GM03348 (cell line): ENCODE measurements around the gene GGA3.
A peak's percentile ranks its signal among the peaks of the same experiment; 100 is the strongest.
"Not testable (repeated sequence)": the region's sequence is repeated elsewhere in the genome, so short reads cannot be mapped to it uniquely, and the experiment has no call there.

Source experiments
- DNase-seq: peaks from one replicate; pipeline ENCODE4 v3.0.0; 2012; ENCODE audit warnings: low spot score

Gene GGA3, protein sequence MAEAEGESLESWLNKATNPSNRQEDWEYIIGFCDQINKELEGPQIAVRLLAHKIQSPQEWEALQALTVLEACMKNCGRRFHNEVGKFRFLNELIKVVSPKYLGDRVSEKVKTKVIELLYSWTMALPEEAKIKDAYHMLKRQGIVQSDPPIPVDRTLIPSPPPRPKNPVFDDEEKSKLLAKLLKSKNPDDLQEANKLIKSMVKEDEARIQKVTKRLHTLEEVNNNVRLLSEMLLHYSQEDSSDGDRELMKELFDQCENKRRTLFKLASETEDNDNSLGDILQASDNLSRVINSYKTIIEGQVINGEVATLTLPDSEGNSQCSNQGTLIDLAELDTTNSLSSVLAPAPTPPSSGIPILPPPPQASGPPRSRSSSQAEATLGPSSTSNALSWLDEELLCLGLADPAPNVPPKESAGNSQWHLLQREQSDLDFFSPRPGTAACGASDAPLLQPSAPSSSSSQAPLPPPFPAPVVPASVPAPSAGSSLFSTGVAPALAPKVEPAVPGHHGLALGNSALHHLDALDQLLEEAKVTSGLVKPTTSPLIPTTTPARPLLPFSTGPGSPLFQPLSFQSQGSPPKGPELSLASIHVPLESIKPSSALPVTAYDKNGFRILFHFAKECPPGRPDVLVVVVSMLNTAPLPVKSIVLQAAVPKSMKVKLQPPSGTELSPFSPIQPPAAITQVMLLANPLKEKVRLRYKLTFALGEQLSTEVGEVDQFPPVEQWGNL

DNA sequence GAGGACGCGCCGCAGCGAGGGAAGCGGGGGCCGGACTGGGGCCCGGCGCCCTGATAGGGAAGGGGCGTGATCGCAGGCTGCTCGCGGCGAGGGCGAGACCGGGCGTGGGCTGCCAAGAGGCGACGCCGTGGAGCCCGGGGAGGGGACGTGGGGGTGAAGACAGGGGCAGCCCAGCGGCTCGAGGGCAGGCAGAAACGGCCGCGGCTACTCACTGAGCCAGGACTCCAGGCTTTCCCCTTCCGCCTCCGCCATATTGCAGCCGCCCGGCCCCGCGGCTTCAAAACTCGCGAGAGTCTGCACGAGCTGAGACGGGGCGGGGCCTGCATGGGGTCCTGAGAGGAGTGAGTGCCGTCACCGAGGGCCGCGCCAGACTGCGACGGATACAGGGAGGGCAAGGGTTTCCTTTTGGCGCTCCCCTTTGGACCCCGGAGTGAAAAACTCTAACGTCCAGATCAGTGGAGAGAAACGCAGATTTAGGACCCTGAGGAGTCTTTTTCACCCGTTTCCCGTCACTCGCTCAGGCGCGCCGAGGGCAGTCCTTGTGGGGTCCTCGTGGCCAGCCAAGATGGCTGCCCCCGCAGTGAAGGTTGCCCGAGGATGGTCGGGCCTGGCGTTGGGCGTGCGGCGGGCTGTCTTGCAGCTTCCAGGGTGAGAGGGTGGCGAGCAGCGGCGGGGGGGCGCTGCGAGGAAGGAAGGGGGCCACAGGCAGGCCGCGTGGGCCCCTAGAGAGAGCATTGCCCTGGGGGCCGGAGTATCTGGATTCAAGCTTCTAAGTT, at the start of gene GGA3, which contains the start of gene MRPS7:
Gene GGA3 (minus strand): TSS at position 271 of the 776 bp plus-strand sequence. CDS start 19 bp downstream, at position 252.
Gene MRPS7 (plus strand): TSS at position 544 of the 776 bp plus-strand sequence. CDS start 22 bp downstream, at position 566.
- peak; percentile 97 for DNase-seq

DNA sequence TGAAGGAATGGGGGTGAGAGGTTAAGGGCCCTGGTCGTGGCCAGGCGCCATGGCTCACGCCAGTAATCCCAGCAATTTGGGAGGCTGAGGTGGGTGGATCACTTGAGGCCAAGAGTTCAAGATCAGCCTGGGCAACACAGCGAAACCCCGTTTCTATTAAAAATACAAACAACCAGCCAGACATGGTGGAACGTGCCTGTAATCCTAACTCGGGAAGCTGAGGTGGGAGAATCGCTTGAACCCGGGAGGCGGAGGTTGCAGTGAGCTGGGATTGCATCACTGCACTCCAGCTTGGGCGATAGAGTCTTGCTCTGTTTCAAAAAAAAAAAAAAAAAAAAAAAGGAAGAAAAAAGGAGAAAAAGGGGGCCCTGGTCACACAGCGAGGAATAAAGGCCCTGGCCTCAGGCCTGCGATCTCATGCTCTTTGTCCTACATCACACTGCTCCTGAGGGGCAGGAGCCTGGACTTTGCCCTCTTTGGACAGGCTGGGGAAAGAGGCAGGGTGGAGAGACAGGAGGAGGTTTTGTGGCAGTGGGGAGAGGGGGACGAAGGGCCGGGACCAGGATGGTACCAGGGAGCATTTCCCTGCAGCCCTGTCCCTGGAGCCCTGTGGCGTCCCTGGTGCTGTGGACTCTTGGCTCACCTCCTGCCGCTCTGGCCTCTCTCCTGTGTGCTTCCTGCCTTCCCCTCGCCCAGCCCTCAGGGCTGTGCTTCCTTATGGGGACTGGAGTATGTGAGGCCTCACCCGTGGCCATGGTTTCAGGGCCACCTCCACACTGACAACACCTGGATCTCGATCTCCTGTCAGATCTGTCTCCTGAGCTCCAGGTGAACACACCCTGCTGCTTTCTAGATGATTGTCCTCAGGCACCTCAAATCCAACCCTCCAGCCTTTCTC, 47.6 kb upstream of the GGA3 start:
- DNase-seq = no peak

DNA sequence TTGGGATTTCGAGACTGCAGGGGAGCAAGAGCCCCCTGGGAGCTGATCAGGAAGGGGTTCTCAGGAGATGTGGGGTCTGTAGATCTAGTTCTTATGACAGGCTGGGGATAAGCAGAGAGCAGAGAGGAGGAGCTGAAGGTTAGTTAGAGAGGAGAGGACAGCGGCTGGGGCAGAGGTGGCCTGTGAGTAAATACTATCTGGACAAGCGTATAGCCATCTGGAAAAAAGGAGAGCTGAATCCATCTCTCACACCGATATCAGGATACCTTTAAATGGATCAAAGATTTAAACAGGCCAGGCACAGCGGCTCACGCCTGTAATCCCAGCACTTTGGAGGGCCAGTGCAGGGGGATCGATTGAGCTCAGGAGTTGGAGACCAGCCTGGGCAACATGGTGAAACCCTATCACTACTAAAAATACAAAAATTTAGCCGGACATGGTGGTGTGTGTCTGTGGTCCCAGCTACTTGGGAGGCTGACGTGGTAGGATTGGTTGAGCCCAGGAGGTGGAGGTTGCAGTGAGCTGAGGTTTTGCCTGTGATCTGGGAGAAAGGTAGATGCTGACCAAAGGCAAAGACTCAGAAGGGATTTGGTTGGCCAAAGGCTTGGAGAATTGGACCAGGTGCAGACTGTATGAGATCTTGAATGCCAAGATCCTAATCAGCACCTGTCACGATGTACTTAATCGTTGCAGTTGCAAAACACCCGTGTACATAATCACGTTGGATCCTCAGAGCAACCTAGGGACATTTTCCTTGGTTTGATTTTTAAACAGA, 46.7 kb upstream of the GGA3 start:
- DNase-seq = no peak

DNA sequence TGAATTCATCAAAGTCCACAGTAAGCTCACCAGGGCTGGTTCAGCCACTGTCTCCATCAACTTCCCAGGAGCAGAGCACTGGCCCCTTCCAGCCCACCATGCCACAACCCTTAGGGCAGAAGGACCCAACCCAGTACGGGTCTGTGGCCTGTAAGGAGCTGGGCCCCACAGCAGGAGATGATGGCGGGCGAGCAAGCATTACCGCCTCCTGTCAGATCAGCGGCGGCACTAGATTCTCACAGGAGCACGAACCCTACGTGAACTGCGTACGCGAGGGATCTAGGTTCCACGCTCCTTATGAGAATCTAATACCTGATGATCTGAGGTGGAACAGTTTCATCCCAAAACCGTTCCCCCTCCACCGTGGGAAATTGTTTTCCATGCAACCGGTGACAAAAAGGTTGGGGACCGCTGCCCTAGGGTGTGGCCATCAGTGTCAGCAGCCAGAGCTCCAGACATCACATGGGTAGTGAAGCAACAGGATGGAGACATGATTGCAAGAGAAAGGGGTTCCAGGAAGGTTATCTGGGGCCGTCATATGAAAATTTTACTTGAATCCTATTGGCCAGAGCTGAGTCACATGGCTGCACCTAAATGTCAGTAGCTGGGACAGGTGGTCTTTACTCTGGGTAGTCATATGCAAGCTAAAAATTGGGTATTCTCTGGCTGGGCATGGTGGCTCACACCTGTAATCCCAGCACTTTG, 40.2 kb upstream of the GGA3 start:
- no peak for DNase-seq

DNA sequence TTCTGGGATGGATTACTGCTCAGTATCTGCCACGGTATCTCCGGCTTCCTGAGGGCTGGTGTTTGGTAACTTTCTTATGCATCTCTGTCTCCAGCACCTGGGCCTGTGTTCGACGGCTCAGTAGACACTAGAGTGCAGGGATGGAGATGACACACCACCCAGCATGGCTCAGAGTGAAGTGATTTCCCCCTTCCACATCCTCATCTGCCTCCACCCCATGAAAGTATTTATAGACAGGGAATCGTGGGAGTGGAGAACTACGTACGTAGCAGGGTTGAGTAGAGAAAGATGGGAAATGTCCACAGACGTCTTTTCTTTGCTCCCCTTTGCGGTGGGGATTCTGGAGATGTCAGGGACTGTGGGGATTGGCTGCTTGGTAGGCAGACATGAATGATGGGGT, 39.6 kb upstream of the GGA3 start:
- no peak for DNase-seq

DNA sequence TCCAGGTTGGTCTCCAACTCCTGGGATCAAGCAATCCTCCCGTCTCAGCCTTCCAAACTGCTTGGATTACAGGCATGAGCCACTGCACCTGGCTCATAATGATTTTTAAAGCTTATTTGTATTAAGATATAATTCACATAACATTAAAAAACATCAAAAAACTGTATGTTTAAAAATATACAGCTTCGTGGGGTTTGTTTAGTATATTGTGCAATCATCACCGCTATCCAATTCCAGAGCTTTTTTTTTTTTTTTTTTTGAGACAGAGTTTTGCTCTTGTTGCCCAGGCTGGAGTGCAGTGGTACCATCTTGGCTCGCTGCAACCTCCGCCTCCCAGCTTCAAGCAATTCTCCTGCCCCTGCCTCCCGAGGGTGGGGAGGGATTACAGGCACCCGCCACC, 38.9 kb upstream of the GGA3 start:
- no peak for DNase-seq

DNA sequence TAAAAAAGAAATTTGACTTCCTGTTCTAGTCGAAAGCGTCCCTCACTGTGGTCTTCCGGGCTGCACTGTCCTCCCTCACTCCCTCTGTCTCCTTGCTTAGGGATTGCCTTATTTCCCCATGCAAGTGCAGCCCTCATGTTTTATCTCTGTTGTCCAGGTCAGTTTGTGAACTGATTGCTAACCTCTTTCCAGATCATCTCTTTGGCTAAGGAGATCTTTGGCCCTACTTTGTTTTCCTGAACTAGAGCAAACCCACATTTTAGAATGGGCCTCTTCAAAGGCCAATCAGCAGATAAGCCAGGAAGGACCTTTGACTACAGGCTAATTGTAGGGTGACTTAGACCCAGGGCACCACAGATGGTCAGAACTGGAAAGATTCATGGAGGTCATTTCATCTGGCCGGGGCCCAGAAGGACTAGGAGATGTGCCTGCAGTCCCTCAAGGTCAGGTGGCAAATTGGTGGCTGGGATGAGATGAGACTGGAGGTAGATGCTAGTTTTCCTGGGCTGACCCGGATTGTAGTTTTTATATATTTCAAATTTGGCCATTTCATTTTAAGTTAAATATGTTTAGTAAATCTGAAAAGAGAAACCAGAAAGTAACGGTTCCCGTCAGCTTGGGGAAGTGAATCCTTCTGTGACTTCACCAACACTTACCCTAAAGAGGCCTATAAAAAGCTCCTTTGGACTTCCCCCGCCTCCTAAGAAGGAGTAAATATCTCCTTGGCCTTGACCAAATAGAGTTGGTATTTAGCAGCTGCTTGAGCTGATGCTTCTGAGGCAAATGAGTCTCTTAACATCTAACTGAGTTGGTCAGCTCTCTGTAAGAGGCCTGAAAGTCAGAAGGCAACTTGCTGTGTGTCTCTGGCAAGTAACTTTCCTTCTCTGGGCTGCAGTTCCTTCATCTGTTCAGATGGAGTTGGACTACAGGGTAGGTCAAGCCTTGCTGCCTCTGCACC, 34.1 kb upstream of the GGA3 start:
- DNase-seq = no peak

DNA sequence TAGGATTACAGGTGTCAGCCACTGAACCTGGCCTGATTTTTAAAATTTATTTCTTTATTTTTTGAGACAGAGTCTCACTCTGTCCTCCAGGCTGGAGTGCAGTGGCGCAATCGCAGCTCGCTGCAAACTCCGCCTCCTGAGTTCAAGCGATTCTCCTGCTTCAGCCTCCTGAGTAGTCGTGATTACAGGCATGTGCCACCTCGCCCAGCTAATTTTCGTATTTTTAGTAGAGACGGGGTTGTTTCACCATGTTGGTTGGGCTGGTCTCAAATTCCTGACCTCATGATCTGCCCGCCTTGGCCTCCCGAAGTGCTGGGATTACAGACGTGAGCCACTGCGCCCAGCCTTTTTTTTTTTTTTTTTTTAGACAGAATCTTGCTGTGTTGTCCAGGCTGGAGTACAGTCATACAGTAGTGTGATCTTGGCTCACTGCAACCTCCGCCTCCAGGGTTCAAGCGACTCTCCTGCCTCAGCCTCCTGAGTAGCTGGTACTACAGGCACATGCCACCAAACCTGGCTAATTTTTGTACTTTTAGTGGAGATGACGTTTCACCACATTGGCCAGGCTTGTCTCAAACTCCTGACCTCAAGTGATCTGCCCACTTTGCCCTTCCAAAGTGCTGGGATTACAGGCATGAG, 31.5 kb upstream of the GGA3 start:
- not testable (repeated sequence) for DNase-seq

DNA sequence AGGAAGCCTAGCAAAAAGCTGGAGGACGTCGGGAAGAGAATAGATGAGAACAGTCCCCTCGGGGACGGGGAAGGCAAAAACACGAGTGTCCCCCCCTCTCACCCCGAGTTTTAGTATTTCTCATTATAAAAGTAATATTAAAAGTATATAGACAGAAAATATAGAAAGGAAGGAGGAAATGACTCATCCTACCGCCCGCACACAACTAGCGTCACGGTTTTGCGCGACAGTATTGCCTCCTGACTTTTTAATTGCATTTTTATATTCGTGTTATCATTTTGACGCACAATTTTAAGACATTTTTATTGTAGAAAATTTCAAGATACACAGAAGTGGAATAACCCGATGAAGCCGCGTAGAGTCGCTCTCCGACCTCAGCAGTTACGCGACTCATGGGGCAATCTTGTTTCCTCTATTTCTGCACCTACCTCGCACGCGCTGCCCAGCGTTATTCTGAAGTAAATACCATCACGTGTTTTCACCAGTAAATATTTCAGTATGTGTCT, 28.5 kb upstream of the GGA3 start:
- peak; percentile 59 for DNase-seq

DNA sequence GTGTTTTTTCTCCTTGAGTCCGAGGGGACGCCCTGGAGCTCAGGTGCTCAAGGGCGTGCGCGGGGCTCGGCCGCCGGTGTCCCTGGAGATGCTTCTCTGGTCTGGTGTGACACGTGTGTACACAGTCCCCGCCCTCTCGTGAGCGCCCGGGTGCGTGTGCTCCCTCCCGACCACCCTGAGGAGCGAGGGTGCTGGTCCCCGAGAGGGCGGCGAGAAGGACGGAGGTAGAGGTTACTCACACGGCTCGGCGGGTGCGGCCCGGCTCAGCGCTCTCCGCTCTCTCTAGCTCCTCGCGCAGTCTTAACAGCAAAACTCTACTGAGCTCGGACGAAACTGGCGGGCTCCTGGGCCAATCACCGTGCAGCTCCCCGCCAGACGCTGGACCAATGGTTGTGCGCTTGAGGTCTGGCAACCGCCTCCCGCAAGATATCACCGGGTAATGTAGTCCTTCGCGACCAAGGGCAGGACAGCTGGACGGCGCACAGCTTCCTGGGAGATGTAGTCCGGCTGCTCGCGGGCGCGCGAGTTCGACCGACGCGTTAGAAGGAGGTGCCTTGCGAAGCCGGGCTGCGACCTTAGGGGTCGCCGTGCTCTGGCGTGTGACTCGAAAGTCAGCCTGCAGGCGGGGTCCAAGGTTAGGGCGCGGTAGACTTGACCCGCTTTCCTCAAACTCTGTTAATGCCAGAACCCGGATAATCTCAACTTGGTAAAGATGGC, 27.9 kb upstream of the GGA3 start, which contains the start of gene SLC25A19:
Gene SLC25A19 (minus strand): TSS at position 319 of the 717 bp plus-strand sequence. CDS start 2,669 bp downstream, outside the sequence.
- DNase-seq = peak; percentile 99

DNA sequence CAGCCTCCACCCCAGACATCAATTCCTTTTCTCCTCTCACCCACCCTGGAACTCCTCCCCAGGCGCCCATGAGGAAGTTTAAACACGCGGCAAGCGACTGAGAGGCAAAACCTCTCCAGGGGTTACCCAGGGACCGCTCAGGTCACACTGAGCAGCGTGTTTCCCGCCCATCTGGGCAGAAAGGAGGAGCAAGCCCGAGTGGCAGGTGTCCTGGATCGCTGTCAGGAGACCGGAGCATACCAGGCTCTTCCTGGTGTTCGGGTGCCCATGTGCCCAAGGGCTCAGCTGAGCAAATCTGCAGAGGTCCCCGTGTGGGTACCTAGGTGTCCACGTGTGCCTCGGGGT, 27.3 kb upstream of the GGA3 start:
- DNase-seq = peak; percentile 42

DNA sequence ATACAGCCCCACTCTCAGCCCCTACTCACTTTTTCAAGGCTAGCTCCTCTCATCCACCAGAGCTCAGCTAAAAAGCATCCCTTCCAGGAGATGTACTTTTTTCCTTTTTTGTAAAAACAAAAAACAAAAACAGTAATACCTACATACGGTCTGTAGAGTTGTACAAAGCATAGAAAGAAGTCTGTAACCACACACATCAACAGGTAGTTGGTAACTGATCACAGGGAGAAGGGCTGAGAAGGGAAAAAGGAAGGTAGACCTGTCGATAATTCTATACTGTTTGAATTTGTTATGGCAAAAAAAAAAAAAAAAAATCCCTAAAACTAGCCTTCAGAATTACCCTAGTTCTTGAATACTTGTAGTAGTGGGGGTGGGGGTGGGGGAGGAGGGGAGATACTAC, 27.0 kb upstream of the GGA3 start:
- DNase-seq = no peak

DNA sequence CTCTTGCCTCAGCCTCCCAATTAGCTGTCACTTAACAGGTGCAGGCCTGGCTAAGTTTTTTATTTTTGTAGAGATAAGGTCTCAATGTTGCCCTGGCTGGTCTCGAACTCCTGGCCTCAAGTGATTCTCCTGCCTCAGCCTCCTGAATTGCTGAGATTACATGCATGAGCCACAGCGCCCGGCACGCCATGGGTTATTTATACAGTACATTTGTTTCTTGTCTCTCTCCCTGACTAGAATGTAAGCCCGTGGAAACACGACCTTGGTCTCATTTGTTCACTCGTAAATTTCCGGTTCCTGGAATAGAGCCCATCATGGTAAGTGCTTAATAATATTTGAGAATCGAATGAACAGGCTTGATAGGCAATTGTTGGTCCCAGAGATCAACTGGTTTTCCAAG, 25.8 kb upstream of the GGA3 start:
- DNase-seq = no peak

DNA sequence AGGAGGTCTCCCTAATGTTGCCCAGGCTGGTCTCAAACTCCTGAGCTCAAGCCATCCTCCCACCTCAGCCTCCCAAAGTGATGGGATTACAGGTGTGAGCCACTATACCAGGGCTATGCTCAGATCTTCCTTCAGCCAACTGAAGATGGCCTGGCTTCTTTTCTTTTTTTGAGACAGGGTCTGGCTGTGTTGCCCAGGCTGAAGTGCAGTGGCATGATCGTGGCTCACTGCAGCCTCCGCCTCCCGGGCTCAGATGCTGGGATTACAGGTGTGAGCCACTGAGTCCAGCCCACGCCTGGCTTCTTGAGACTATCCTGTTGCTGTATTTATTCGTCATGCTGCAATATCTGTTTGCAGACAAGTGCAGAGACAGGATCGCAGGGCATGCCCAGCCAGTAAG, 23.7 kb upstream of the GGA3 start:
- DNase-seq = no peak

DNA sequence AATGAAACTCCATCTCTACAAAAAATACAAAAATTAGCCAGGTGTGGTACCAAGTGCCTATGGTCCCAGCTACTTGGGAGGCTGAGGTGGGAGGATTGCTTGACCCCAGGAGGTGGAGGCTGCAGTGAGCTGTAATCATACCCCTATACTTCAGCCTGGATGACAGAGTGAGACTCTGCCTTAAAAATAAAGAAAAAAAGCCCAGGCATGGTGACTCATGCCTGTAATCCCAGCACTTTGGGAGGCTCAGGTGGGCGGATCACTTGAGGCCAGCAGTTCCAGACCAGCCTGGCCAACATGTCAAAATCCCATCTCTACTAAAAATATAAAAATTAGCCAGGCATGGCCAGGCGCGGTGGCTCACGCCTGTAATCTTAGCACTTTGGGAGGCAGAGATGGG, 18.8 kb upstream of the GGA3 start:
- DNase-seq = not testable (repeated sequence)

DNA sequence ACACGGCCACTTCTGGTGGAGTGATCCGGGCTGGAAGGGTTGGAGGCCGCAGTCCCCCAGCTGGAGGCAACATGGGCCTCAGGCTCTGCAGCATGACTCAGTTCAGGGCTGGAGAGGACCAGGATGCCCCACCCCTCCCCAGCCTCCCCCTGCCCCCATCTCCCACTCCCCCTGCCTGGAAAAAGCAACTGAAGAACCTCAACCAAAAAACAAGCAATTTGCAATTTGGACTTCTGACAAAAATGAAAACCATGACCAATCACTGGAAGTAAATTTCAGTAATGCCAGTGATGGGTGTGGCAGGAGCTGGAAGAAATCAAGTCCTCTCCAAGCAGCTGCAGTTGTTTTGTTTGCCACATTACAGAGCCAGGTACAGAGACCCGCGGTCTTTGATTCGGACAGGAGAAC, 16.3 kb upstream of the GGA3 start:
- DNase-seq = peak; percentile 83

DNA sequence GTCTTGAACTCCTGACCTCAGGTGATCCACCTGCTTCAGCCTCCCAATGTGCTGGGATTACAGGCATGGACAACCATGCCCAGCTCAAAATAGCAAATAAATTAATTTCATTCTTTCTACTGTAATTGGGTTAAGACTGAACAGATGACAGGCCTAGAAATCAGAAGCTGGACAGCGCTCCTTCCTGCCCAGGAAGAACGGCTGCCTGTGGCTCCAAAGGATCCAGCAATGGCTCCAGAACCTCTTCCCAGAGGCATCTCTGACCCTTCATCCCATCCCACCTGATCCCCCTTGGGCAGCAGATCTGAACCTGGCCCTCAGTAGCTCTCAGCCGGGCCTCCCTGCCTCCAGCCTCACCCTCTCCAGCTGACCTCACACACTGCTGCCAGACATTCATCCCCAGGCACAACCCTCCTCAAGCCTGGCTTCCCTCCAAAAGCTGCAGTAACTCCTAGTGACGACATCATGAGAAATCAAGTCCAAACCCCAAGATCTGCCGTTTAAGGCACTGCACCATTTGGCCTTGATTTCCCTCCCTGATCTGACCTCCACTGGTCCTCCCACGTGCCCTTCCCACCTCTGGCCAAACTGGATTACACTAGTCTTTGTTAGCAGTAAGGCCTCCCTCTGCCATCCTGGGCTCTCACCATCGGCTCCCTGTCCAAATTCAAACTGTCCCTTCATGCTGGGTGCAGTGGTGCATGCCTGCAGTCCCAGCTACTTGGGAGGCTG, 12.7 kb upstream of the GGA3 start:
- DNase-seq = peak; percentile 57
